HepG2 (cell line): ENCODE data around the gene OAS3. TPM values are rescaled to one million over a fixed set of nuclear protein-coding genes. Genes with fewer than 3 reads are reported as not detected.

Experiments
- ATAC-seq: fragments of 200-7000 bp; cut with Tn5 transposase; 3 replicates; pipeline ENCODE4 v1.9.1; 2020; ENCODE audit warnings: mild to moderate bottlenecking, moderate library complexity
- BruUV-seq: library from RNA; stranded (reverse); fragments of 400-500 nt; replicated peaks from 2 replicates; lab custom pipeline; 2021; lab: Mats Ljungman, UMichigan
- CTCF ChIA-PET: fragments of 300-600 bp; formaldehyde crosslinking; extraction: SDS; loops from one replicate; lab custom pipeline; 2021; ENCODE audit warnings: low total read pairs, inconsistent platforms, low intra/inter-chr PET ratio; lab: Yijun Ruan, JAX
- POLR2A ChIA-PET: fragments of 350-600 bp; sonication (Branson Sonifier 250); formaldehyde crosslinking; loops from one replicate; lab custom pipeline; 2020; ENCODE audit warnings: antibody characterized with exemption, inconsistent platforms; lab: Yijun Ruan, JAX
- DNase-seq: peaks from one replicate; pipeline ENCODE4 v3.0.0-alpha.2; 2015; ENCODE audit warnings: low spot score
- FAIRE-seq: peaks from 3 replicates; lab custom pipeline; 2011; peaks lifted over from hg19 to GRCh38; lab: Jason Lieb, UNC
- H2AFZ ChIP-seq: one replicate; pipeline ENCODE4 v1.6.1; 2011; ENCODE audit warnings: low read length, inconsistent platforms
- H3K27ac ChIP-seq: fragments of 300-600 bp; 3 replicates; pipeline ENCODE4 v1.8.0; 2011; ENCODE audit warnings: mixed run types, mild to moderate bottlenecking, mixed read lengths, low read length, inconsistent platforms; ENCODE audit not compliant: insufficient read depth; ENCODE audit errors: extremely low read length
- H3K27me3 ChIP-seq, 2 experiments: fragments of 200-600 bp in 1 of 2; 2 replicates in 1 of 2; 3 replicates in 1 of 2; pipeline versions ENCODE4 v1.6.0 to v1.8.0; 2011; ENCODE audit warnings: low read length in 2 of 2, mild to moderate bottlenecking in 2 of 2, moderate library complexity in 2 of 2, inconsistent platforms in 1 of 2; ENCODE audit not compliant: insufficient read depth in 2 of 2, control insufficient read depth in 1 of 2
- H3K36me3 ChIP-seq, 2 experiments: fragments of 200-600 bp in 1 of 2; replicated peaks in 1 of 2; 2 replicates in 1 of 2; 3 replicates in 1 of 2; pipeline versions ENCODE4 v1.5.1 to v1.8.0; 2011; ENCODE audit warnings: low read length in 2 of 2, inconsistent platforms in 1 of 2; ENCODE audit not compliant: insufficient read depth in 2 of 2, control insufficient read depth in 1 of 2
- H3K4me1 ChIP-seq: 2 replicates; pipeline ENCODE4 v1.5.1; 2012; ENCODE audit warnings: low read length, inconsistent platforms; ENCODE audit not compliant: insufficient read depth
- H3K4me2 ChIP-seq: 2 replicates; pipeline ENCODE4 v1.6.0; 2011; ENCODE audit warnings: low read depth, low read length, inconsistent platforms
- H3K4me3 ChIP-seq, 3 experiments: fragments of 200-600 bp in 1 of 3; sonication (generic), shearing (Covaris generic) in 1 of 3; replicated peaks in 1 of 3; 2 replicates each; pipeline ENCODE4 v1.5.1; 2011 to 2016; ENCODE audit warnings: low read length in 3 of 3, inconsistent platforms in 2 of 3, low read depth in 2 of 3, mild to moderate bottlenecking in 2 of 3, control low read depth in 1 of 3, mixed read lengths in 1 of 3; ENCODE audit not compliant: insufficient read depth in 1 of 3
- H3K79me2 ChIP-seq: one replicate; pipeline ENCODE4 v1.6.1; 2011; ENCODE audit warnings: low read length, inconsistent platforms; ENCODE audit not compliant: insufficient read depth
- H3K9ac ChIP-seq: 2 replicates; pipeline ENCODE4 v1.6.0; 2011; ENCODE audit warnings: mild to moderate bottlenecking, low read depth, low read length, inconsistent platforms; ENCODE audit not compliant: insufficient read depth
- H3K9me3 ChIP-seq: 2 replicates; pipeline ENCODE4 v1.5.1; 2012; ENCODE audit warnings: mild to moderate bottlenecking, low read length
- H4K20me1 ChIP-seq: 2 replicates; pipeline ENCODE4 v1.6.0; 2011; ENCODE audit warnings: inconsistent platforms, mild to moderate bottlenecking, low read length, moderate library complexity; ENCODE audit not compliant: insufficient read depth
- CHD4 ChIP-seq: fragments of 200-600 bp; sonication (generic); IDR thresholded peaks from 2 replicates; pipeline ENCODE4 v1.7.0; 2017; ENCODE audit warnings: mild to moderate bottlenecking, low read length, borderline replicate concordance
- MBNL3 ChIP-seq: fragments of 250-450 bp; sonication (Bioruptor Pico); conservative IDR thresholded peaks from 2 replicates; pipeline ENCODE4 v1.8.0; 2022; ENCODE audit warnings: mild to moderate bottlenecking, inconsistent platforms
- MNT ChIP-seq: fragments of 450-650 bp; IDR thresholded peaks from 2 replicates; pipeline ENCODE4 v1.6.1; 2016
- MYPOP ChIP-seq: sonication (generic); formaldehyde crosslinking; IDR thresholded peaks from 2 replicates; pipeline ENCODE4 v1.8.1; 2023; ENCODE audit warnings: mild to moderate bottlenecking, moderate library complexity, missing genetic modification reagents
- PRPF4 ChIP-seq: fragments of 200-400 bp; formaldehyde crosslinking; IDR thresholded peaks from 2 replicates; pipeline ENCODE4 v1.6.1; 2016; ENCODE audit warnings: low read length, low read depth; ENCODE audit not compliant: poor library complexity, severe bottlenecking
- RAD21 ChIP-seq: fragments of 450-650 bp; formaldehyde crosslinking; IDR thresholded peaks from 2 replicates; pipeline ENCODE4 v1.5.0; 2020; ENCODE audit warnings: mild to moderate bottlenecking
- RXRA ChIP-seq: sonication (generic); formaldehyde crosslinking; IDR thresholded peaks from 2 replicates; pipeline ENCODE4 v1.5.1; 2020; ENCODE audit warnings: missing genetic modification reagents
- SMARCE1 ChIP-seq: fragments of 450-650 bp; IDR thresholded peaks from 2 replicates; pipeline ENCODE4 v1.6.1; 2017; ENCODE audit warnings: borderline replicate concordance
- THYN1 ChIP-seq: sonication (generic); formaldehyde crosslinking; IDR thresholded peaks from 2 replicates; pipeline ENCODE4 v1.8.1; 2023; ENCODE audit warnings: low read depth, mild to moderate bottlenecking, moderate library complexity, missing genetic modification reagents, borderline replicate concordance
- ZNF34 ChIP-seq: sonication (generic); formaldehyde crosslinking; IDR thresholded peaks from 2 replicates; pipeline ENCODE4 v1.4.0; 2020; ENCODE audit warnings: mild to moderate bottlenecking, missing genetic modification reagents, borderline replicate concordance
- ZNF552 ChIP-seq: sonication (generic); formaldehyde crosslinking; IDR thresholded peaks from 2 replicates; pipeline ENCODE4 v1.9.0; 2022; ENCODE audit warnings: missing genetic modification reagents, mild to moderate bottlenecking, borderline replicate concordance
- ZNF580 ChIP-seq: IDR thresholded peaks from 2 replicates; pipeline ENCODE4 v1.6.1; 2016; ENCODE audit warnings: low read depth, borderline replicate concordance
- ZNF747 ChIP-seq: sonication (generic); formaldehyde crosslinking; IDR thresholded peaks from 2 replicates; pipeline ENCODE4 v1.8.1; 2023; ENCODE audit warnings: missing genetic modification reagents, mild to moderate bottlenecking, borderline replicate concordance
- ZZZ3 ChIP-seq: sonication (generic); formaldehyde crosslinking; IDR thresholded peaks from 2 replicates; pipeline ENCODE4 v1.4.0; 2020; ENCODE audit warnings: missing genetic modification reagents, mild to moderate bottlenecking, borderline replicate concordance
- WGBS: methylation state at CpG from one replicate; pipeline ENCODE4 v1.1.6; 2017; ENCODE audit warnings: low lambda C conversion rate; 5-methylcytosine and 5-hydroxymethylcytosine counted together
- in situ Hi-C: cut with HindIII; loops from 2 replicates; pipeline ENCODE4 v1.10.0; 2017; ENCODE audit warnings: low pct_unique_long_range_greater_than_20kb; ENCODE audit not compliant: extremely low pct_ligation_motif_present
- intact Hi-C: fragments of 100-400 bp; cut with micrococcal nuclease; formaldehyde crosslinking; loops from one replicate; pipeline ENCODE4 v1.10.0; 2022; ENCODE audit not compliant: unreplicated experiment
- polyA plus RNA-seq, 8 experiments: library from polyadenylated mRNA; depleted of rRNA in 3 of 8; stranded (reverse) in 7 of 8; unstranded in 1 of 8; fragments of >200 nt; fragmentation: Illumina TruSeq in 4 of 8; extraction: Trizol in 4 of 8; gene quantifications; 2 replicates each; pipeline versions ENCODE4 v1.2.1 to v1.2.3, GENCODE V29; 2011 to 2016; ENCODE audit warnings: low read depth in 4 of 8, missing spikeins in 1 of 8, mixed read lengths in 1 of 8; ENCODE audit not compliant: insufficient read depth in 1 of 8
- total RNA-seq, 5 experiments: library from RNA; depleted of rRNA; stranded (reverse); fragments of >200 nt; fragmentation: Illumina TruSeq; extraction: Trizol; gene quantifications; 2 replicates each; pipeline ENCODE4 v1.2.3, GENCODE V29; 2016; ENCODE audit warnings: low read depth in 1 of 5

The OAS3 gene
- total and polyA plus RNA-seq, 2 of the 13 experiments (the other 11 are each of a cell fraction or from before 2014, with no cell fraction given): 4.8 to 10.5 TPM

GRCh38 chr12:113002676-113003075 lies 64.4 kb downstream of the OAS3 start (continued):
- TF ChIP-seq MYPOP (CRISPR knock-in tag) (no peak), RAD21 (CRISPR knock-in tag) (no peak), RXRA (CRISPR knock-in tag) (no peak), ZNF580 (CRISPR knock-in tag) (no peak), PRPF4 (no peak), THYN1 (CRISPR knock-in tag) (no peak), ZNF747 (no peak)

GRCh38 chr12:113003636-113004035 lies 65.4 kb downstream of the OAS3 start:
- TF ChIP-seq SMARCE1 (no peak), ZNF34 (CRISPR knock-in tag) (no peak), MBNL3 (CRISPR knock-in tag) (no peak), CHD4 (no peak), MNT (no peak), ZZZ3 (CRISPR knock-in tag) (no peak), ZNF552 (CRISPR knock-in tag) (no peak)
- DNase-seq: no peak
- H3K4me3 ChIP-seq: no peak overlapping the region
- H2AFZ ChIP-seq: no peak overlapping the region
- no peak overlapping the region for H3K9ac ChIP-seq
- ATAC-seq: no peak
- H3K79me2 ChIP-seq: no peaks in the 10 kb centered on the region
- no peak overlapping the region for H3K27ac ChIP-seq
- H3K4me1 ChIP-seq: peaks cover 12% of the 10 kb centered on the region
- CTCF ChIA-PET: interaction anchor here (2.0 kb wide), 1 partner anchor 11 kb away, joined by 7 read pairs; no protein-coding TSS in a partner anchor
- peaks cover 3 to 19% of the 10 kb centered on the region in 2 experiments; a peak in 2 of 5 replicates for H3K27me3 ChIP-seq
- in situ Hi-C loops: no loop called here
- FAIRE-seq: no peak
- WGBS: 33% methylated on average over 9 of the region's 9 CpGs
- no TSS peak for BruUV-seq
- no peaks in the 10 kb centered on the region for H3K9me3 ChIP-seq
- POLR2A ChIA-PET: no interaction called here
- H4K20me1 ChIP-seq: no peaks in the 10 kb centered on the region
- intact Hi-C loops: no loop called here
- H3K4me2 ChIP-seq: no peak overlapping the region
- no peaks in the 10 kb centered on the region for H3K36me3 ChIP-seq
